ENCODE data around the gene ACSM2B.
"Not testable (repeated sequence)": the region's sequence is repeated elsewhere in the genome, so short reads cannot be mapped to it uniquely, and the experiment has no call there.

Gene ACSM2B, protein sequence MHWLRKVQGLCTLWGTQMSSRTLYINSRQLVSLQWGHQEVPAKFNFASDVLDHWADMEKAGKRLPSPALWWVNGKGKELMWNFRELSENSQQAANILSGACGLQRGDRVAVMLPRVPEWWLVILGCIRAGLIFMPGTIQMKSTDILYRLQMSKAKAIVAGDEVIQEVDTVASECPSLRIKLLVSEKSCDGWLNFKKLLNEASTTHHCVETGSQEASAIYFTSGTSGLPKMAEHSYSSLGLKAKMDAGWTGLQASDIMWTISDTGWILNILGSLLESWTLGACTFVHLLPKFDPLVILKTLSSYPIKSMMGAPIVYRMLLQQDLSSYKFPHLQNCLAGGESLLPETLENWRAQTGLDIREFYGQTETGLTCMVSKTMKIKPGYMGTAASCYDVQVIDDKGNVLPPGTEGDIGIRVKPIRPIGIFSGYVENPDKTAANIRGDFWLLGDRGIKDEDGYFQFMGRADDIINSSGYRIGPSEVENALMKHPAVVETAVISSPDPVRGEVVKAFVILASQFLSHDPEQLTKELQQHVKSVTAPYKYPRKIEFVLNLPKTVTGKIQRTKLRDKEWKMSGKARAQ

DNA sequence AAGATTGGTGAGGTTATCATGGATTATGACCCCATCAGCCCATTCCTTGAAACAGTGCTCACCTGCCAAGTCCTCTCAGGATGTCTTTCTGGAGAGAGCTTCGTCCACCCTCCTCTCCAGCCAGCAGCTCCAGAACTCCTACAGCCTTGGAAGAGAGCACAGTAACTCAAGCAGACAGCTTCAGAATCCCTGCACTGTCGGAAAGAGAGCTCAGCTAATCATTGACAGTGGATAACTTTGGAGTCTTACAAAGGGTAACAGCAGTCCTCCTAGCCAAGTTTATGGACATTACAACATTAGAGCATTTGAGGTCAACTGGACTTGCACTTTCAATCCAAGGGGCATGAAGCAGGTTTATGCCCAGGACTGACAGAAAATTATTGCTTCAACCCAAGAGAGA lies at the start of gene ACSM2B:
Gene ACSM2B (minus strand): TSS at position 223 of the 400 bp plus-strand sequence. CDS start 11,522 bp downstream, outside the sequence.
- DNase-seq, result not testable (repeated sequence)

DNA sequence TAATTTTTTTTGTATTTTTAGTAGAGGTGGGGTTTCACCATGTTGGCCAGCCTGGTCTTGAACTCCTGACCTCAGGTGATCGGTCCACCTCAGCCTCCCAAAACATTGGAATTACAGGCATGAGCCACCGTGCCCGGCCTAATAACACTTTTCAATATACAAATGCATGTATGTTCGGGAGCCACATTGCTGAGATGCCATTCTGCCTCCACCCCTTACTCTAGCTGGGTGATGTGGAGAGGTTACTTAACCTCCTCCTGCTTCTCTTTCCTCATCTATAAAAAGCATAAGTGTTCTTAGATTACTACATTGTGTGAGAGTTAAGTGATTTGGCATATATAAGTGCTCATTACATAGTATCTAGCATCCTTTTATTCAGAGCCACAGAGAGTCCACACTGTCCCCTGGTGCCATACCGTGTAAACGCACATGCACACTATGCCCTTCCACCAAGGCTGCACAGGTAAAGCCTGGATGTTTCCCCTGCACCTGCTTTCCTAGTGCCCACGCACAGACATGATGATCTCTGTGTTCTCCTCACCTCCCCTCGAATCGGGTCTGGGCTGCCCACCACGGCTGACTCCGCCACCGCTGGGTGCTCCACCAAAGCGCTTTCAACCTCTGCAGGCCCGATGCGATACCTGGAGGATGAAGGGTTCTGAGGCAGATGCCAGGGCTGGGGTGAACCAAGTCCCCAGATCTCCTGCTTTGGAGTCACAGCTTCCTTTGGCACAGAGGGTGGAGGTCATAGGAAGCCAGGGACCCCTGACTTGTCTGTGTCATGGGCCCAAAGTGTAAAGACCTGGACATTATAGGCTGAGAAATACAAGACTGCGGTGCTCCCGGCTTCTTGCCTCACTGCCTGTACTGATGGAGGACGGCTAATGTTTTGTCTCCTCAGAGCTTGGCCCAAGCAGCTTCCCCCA lies 49.0 kb upstream of the ACSM2B start:
- DNase-seq, result no peak

DNA sequence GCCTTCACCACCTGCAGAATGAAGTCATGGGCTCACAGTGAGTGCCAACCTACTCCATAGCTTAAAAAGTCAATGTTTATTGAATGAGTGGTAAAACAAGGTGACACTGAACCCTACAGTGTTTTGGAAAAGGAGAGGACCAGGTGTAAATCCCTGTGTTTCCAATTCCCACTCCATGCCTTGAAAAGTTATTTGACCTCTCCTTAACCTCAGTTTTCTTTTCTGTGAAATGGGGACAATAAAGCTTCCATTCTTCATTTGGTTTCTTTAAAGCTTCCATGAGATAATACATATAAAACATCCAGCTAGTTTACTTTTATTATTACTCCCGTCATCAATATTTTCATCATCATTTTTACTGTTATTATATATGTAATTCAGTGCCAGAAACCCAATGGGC lies 48.0 kb upstream of the ACSM2B start:
- no peak for DNase-seq

DNA sequence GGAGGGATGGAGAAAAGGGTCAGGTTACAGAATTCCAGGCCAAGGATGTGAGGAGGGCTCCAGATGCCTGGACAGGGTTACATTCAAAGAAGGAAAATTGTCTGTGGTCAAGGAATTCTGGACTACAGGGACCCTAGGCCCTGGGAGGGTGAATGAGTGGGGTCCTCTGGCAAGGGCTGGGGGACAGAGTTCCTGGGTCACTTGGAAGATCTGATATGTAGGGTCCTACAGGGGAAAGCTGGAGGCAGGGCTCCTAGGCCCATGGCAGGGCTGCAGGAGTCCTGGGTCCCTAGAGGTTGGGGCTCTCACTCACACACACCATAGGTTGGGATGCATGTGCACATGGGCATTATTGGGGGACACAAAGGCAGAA lies 46.3 kb upstream of the ACSM2B start:
- DNase-seq, result no peak

DNA sequence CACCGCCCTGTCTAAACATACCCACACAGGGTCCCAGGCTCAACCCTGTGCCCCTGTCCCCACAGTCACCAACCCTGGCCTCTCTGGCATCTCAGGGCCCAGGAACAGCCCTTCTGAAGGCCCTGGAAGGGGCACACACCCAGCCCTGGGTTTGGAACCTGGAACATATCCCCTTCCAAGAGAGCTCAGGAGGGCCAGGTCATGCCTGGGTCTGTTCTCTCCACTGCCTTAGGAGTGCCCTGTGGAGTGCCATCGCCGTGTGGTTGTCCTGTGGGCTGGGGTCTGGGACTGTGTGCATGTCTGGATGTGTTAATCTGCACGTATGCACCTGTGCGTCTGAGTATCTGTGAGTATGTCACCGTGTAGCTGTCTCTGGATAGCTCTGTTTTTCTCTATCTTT lies 45.2 kb upstream of the ACSM2B start:
- DNase-seq, result no peak

DNA sequence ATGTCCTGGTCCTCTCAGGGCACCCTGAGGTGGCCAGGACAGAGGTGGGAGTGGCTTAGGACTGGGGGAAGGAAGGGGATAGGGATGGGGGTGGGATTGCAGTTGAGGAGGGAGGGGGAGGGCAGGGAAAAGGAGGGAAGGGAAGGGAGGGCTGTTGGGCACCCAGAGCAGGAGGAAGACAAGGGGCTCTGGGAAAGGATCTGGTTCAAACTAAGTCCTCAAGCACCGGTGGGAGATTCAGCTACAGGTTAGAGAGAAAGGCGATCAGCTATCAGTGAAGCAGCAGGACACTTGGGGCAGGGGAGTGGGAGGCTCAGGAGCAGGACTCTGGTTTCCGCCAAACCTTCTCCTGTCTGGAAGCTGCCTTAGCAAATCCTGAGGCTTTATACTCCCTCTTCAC lies 44.6 kb upstream of the ACSM2B start:
- DNase-seq, result no peak

DNA sequence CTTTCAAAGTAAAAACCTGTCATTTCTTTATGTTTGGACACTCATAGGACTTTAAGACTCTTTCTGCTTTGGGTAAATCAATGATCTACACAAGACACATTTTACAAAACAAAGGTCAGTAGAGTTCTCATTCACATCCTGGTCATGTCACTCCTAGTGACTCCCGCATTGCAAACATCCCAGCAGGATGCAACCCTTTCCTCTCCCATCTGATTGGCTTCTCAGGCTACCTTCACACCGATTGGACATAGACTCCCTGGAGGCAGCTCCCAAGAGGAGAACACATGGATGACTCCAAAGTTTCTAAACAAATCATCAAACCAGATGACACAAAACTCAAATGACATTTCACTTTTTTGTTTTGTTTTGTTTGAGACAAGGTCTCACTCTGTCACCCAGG lies 43.8 kb upstream of the ACSM2B start:
- no peak for DNase-seq

DNA sequence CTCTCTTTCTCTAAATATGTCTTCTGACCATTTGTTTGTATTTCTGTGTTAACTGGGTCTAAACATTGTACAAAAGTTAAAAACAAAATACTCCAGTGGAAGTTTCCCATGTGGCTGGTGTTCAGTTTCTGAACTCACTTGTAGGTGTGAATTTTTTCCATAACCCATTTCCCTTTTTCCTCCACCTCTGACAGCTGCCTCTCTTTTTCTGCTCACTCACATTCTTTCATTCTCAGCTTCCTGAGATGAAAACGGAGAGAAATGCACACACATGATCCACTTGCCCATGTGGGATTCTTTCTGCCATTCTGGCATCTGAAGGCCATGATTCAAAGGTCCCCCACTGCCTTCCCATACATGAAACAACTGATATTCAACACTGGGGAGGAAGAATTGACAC lies 41.1 kb upstream of the ACSM2B start:
- no peak for DNase-seq

DNA sequence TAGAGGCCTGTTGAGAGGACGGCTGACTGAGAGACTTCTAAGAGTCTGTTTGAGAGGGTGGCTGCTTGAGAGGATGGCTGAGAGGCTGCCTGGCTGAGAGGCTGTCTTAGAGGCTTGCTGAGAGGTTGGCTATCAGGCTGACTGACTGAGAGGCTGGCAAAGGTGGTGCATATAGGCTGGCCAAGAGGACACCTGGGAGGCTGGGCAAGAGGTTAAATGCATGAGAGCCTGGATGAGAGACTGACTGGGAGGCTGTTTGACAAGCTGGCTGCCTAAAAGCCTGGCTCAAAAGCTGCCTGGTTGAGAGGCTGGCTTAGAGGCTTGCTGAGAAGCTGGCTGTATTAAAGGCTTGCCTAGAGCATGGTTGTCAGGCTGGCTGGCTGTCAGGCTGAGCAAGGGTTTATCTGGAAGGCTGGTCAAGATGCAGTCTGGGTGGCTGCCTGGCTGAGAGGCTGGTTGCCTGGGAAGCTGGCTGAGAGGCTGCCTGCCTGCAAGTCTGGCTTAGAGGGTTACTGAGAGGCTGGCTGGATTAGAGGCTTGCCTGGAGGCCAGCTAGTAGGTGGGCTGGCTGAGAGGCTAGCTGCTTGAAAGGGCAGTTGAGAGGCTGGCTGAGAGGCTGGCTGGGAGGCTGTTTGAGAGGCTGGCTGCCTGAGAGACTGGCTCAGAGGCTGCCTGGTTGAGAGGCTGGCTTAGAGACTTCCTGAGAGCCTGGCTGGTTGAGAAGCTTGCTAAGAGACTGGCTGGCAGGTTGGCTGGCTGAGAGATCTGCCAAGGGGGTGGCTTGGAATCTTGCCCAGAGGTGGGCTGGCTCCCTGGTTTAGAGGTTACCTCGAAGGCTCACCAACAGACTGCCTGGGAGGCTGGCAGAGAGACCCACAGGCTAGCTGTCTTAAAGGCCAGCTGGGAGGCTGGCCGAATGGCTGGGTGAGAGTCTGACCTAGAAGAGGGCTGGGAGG lies 38.3 kb upstream of the ACSM2B start:
- DNase-seq, result no peak

DNA sequence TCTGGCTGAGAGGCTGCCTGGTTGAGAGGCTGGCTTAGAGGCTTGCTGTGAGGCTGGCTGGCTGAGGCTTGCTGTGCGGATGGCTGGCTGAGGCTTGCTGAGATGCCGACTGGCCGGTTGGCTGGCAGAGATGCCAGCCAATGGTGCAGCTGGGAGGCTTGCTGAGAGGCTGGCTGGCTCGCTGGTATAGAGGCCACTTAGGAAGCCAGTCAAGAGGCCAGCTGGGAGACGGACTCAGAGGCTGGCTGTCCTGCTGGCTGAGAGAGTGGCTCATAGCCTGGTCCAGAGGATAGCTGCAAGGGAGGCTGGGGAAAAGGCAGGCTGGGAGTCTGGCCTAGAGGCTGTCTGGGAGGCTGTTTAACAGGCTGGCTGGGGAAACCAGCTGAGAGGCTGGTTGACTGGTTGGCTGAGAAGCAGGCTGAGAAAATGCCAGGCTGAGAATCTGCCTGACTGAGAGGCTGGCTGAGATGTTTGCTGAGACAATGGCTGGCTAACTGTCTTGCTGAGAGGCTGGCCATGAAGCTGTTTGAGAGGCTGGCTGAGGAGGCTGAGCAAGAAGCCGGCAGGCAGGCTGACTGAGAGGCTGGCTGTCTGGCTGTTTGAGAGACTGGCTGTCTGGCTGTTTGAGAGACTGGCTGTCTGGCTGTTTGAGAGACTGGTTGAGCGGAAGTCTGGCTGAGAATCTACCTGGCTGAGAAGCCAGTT lies 37.5 kb upstream of the ACSM2B start:
- no peak for DNase-seq

DNA sequence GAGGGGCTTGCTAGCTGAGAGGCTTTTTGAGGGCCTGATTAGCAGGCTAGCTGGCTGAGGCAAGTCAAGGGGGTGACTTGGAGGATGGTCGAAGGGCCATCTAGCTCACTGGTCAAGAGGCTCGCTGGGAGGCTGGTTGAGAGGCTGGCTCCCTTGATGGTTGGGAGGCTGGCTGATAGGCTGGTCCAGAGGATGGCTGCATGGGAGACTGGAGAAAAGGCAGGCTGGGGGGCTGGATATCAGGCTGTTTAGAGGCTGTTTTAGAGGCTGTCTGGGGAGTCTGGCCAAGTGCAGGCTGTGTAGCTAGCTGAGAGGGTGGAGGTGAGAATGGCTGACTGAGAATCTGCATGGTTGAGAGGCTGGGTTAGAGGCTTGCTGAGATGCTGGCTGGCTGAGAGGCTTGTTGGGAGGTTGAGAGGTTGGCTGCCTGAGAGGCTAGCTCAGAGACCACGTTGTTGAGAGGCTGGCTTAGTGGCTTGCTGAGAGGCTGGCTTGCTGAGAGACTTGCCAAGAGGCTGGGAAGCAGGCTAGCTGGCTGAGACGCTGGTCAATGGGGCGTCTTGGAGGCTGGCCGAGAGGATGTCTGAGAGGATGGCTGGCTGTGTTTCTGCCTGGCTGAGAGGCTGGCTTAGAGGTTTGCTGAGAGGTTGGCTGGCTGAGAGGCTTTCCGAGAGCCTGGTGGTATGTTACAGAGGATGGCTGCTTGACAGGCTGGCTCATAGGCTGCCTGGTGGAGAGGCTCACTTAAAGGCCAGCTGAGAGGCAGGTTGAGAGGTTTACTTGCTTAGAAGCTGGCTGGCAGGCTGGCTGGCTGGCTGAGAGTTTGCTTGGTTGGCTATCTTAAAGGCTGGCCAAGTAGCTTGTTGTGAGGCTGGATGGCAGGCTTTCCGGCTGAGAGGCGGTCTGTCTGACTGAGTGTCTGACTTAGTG lies 36.6 kb upstream of the ACSM2B start:
- DNase-seq, result no peak

DNA sequence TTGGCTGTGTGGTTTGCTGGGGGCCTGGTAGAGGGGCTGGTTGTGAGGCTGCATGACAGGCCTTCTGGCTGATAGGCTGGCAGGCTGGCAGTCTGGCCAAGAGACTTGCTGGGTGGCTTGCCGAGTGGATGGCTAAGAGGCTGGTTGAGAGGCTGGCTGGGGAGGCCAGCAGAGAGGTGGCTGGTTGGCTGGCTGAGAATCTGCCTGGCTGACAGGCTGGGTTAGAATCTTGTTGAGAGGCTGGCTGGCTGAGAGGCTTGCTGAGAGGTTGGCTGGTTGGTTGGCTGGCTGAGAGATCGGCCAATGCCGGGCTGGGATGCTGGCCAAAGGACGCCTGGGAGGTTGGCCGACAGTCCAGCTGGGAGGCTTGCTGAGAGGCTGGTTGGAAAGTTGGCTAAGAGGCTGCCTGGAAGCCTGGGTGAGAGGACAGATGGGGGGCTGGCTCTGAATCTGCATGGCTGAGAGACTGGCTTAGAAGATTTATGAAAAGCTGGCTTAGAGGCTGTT lies 35.9 kb upstream of the ACSM2B start:
- no peak for DNase-seq

DNA sequence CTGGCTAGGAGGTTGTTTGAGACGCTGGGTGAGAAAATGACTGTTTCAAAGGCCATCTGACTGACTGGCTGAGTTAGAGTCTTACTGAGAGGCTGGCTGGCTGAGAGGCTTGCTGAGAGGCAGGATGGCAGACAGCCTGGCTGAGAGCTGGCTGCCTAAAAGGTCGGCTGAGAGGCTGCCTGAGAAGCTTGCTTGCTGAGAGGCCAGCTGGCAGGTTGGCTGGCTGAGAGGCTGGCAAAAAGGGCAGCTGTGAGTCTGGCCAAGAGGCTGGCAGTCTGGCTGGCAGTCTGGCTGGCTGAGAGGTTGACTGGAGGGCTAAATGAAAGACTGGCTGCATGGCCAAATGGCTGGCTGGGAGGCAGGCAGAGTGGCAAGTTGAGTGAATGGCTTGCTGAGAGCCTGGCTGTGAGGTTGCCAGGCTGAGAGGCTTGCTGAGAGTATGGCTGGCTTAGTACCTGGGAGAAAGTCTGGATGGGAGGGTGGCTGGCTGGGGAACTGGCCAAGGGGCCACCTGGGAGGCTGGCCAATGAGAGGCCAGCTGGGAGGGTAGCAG lies 35.3 kb upstream of the ACSM2B start:
- DNase-seq, result no peak

DNA sequence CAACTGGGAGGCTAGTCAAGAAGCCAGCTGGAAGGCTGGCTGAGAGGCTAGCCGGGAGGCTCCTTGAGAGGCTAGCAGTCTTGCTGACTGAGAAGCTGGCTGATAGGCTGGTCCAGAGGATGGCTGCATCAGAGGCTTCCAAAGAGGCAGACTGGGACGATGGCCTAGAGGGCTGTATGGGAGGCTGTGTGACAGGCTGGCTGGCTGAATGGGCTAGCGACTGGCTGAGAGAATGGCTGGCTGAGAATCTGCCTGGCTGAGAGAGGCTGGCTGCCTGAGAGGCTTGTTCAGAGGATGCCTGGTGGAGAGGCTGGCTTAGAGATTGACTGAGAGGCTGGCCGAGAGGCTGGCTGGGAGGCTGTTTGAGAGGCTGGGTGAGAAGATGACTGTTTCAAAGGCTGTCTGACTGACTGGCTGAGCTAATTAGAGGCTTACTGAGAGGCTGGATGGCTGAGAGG lies 34.8 kb upstream of the ACSM2B start:
- DNase-seq, result no peak

DNA sequence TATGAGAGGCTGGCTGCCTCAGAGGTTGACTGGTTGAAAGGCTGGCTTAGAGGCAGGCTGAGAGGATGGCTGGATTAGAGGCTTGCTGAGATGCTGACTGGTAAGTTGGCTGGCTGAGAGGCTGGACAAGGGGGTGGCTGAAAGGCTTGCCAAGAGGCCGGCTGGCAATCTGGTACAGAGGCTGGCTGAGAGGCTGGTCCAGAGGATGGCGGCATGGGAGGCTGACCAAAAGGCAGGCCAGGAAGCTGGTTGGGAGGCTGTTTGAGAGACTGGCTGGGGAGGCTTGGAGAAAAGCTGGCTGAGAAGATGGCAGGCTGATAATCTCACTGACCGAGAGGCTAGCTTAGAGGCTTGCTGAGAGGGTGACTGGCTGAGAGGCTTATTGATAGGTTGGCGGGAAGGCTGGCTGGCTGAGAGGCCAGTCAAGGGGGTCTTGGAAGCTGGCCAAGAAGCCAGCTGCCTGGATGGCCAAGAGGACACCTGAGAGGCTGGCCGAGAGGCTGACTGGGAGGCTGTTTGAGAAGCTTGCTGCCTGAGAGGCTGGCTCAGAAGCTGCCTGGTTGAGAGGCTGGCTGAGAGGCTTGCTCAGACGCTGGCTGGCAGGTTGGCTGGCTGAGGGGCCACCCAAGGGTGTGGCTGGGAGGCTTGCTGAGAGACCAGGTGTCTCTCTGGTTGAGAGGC lies 34.2 kb upstream of the ACSM2B start:
- no peak for DNase-seq

DNA sequence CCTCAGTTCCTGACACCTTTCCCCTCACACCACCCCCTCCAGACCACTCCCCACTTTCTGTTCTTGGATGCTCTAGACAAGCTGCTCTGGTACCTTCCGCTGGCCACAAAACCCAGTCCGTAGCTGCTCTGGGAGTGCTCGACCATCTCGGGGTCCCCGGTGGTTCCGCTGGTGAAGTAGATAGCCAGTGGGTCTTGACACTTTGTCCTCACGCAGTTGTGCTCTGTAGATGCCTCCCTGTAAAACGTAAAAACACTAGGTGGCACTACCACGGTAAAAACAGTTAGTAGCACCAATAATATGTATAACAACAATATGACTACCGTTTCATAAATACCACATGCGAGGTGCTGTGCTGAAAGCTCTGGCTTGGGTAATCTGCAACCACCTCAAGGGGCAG lies 26.0 kb upstream of the ACSM2B start:
- DNase-seq, result not testable (repeated sequence)

DNA sequence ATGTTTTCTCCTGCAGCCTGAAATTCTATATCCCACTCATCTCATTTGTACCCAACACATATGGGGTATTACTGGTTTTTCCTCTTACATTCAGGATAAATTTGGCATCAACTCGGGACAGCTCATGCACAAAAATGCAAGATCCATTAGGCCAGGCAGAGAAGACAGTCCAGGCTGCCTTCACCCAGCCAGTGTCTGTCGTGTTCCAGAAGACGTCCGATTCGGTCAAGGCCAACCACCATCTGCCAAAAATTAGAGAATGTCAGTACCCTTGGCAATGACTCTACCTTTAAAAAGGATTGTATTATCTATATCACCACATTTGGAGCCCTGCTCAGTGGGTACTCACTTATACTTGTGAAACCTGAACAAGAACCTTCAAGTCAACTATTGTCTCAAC lies 23.3 kb upstream of the ACSM2B start:
- DNase-seq, result not testable (repeated sequence)

DNA sequence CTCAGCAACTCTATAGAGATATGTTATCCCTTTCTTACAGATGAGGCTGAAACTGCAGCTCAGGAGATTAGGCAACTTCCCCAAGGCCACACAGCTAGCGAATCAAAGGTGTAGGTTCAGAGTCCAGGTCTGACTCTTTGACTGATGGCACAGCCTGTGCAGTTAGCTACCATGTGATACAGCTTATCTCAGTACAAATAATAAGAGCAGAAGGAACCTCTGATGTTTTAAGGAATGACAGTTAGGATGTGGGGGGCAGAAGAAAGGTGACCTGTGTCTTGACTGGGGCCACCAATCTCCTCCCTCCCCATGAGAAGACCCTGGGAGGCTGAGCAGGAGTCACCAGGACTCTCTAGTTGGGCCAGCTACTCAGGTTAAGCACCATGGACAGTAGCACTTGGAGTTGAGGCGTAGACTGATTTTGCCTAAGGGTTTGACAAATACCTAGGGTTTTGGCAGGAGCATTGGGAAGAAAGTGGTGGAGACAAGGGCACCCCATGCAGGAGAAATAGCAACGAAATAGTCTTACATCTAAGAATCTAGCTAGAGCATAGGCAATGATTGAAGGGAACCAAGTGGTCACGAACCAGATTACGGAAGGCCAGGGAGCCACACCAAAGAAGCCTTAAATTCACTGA lies 22.8 kb upstream of the ACSM2B start:
- no peak for DNase-seq

DNA sequence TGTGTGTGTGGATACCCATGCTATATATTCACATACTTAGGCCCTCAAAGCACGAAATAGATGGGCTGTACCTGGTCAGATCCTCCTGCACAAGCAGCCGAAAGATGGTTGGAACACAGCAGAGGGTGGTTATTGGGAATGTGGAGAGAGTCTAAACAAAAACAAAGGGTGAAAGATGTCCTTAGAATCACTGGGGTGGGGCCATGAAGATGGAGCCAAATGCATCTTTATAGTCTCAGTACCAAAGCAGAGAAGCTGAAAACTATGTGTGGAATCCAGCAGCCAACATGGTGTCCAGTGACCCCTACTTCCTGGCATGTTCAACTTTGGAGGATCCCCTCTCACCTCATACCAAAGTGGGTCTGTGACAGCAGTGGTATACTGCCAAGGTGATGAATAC lies 19.5 kb upstream of the ACSM2B start:
- DNase-seq, result not testable (repeated sequence)
